HL-60 (cell line): Measurements from ENCODE around the gene NOXA1.

Experiments used
- DNase-seq, 2 experiments: peaks; one replicate each; pipeline ENCODE4 v3.0.0-alpha.2; 2010 to 2020; ENCODE audit warnings: low read depth in 1 of 2, low spot score in 1 of 2
- H3K27ac ChIP-seq: fragments of 250-450 bp; sonication (Bioruptor Pico); replicated peaks from 2 replicates; pipeline ENCODE4 v1.5.1; 2020; ENCODE audit warnings: mild to moderate bottlenecking, moderate library complexity
- H3K27me3 ChIP-seq: fragments of 250-450 bp; sonication (Bioruptor Pico); 2 replicates; pipeline ENCODE4 v1.5.1; 2021; ENCODE audit warnings: mild to moderate bottlenecking, moderate library complexity; ENCODE audit not compliant: insufficient read depth, poor library complexity, severe bottlenecking
- H3K4me3 ChIP-seq: replicated peaks from 2 replicates; pipeline ENCODE4 v1.5.1; 2011; ENCODE audit warnings: mild to moderate bottlenecking, control low read depth, low read length; ENCODE audit not compliant: insufficient read depth
- GABPA ChIP-seq: IDR thresholded peaks from 2 replicates; pipeline ENCODE4 v1.6.1; 2012; ENCODE audit warnings: low read depth
- POLR2AphosphoS5 ChIP-seq: IDR thresholded peaks from 2 replicates; pipeline ENCODE4 v1.6.1; 2012; ENCODE audit warnings: low read depth
- REST ChIP-seq: IDR thresholded peaks from 2 replicates; pipeline ENCODE4 v1.6.1; 2012; ENCODE audit warnings: low read depth; ENCODE audit not compliant: insufficient replicate concordance
- SPI1 ChIP-seq: IDR thresholded peaks from 2 replicates; pipeline ENCODE4 v1.6.1; 2012; ENCODE audit warnings: low read depth, mild to moderate bottlenecking, borderline replicate concordance
- TF ChIP-seq, protein P1 (sequence below): IDR thresholded peaks from one replicate; pipeline ENCODE4 v1.5.1; 2011; ENCODE audit warnings: low read length, control low read depth, inconsistent platforms; ENCODE audit not compliant: insufficient read depth

The NOXA1 gene

GRCh38 chr9:137437691-137438590 is 14.7 kb downstream of the NOXA1 start:
- no peak overlapping the region for H3K4me3 ChIP-seq
- no peak for TF ChIP-seq POLR2AphosphoS5
- no peak for TF ChIP-seq REST
- no peak for TF ChIP-seq GABPA
- TF ChIP-seq SPI1 = no peak
- TF ChIP-seq, protein P1, sequence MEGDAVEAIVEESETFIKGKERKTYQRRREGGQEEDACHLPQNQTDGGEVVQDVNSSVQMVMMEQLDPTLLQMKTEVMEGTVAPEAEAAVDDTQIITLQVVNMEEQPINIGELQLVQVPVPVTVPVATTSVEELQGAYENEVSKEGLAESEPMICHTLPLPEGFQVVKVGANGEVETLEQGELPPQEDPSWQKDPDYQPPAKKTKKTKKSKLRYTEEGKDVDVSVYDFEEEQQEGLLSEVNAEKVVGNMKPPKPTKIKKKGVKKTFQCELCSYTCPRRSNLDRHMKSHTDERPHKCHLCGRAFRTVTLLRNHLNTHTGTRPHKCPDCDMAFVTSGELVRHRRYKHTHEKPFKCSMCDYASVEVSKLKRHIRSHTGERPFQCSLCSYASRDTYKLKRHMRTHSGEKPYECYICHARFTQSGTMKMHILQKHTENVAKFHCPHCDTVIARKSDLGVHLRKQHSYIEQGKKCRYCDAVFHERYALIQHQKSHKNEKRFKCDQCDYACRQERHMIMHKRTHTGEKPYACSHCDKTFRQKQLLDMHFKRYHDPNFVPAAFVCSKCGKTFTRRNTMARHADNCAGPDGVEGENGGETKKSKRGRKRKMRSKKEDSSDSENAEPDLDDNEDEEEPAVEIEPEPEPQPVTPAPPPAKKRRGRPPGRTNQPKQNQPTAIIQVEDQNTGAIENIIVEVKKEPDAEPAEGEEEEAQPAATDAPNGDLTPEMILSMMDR = no peak
- no peaks in the 10 kb centered on the region for H3K27me3 ChIP-seq
- no peak for DNase-seq
- no peak overlapping the region for H3K27ac ChIP-seq

- no peak overlapping the region for H3K27ac ChIP-seq
- no peak for DNase-seq
- no peak for TF ChIP-seq POLR2AphosphoS5
- TF ChIP-seq SPI1 = no peak
- TF ChIP-seq, protein P1 = no peak
- no peak for TF ChIP-seq GABPA
- TF ChIP-seq REST = no peak
- no peaks in the 10 kb centered on the region for H3K27me3 ChIP-seq
- H3K4me3 ChIP-seq = no peak overlapping the region
Measured at GRCh38 chr9:137438591-137439157, 15.5 kb downstream of the NOXA1 start.

DNA sequence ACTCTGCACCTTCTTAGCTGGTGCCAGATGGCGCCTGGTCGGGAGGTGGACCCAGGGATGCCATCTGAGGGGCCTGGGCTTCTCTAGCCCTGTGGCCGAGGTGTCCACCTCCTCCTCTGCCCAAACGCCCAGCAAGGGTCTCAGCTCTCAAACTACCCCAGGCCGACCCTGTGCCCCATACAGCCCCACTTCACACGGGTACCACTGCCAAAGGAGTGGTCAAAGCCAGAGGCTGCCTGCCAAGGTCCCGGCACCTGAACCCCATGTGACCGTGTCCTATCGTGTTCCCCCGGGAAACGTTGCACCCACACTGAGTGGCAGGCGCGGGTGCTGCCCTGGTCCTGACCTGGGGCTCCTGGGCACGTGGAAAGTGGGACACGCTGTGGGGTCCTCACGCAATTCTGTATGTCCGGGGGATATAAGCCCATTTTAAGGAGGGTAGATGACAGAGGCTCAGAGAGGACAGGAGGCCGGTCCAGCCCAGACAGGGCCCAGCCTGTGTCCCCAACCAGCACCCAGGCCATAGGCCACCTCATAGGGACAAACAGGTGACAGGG is 16.0 kb downstream of the NOXA1 start:
- H3K27me3 ChIP-seq = no peaks in the 10 kb centered on the region
- no peak for DNase-seq
- H3K4me3 ChIP-seq = no peak overlapping the region
- TF ChIP-seq REST = no peak
- TF ChIP-seq POLR2AphosphoS5 = no peak
- TF ChIP-seq SPI1 = no peak
- no peak for TF ChIP-seq GABPA
- TF ChIP-seq, protein P1 = no peak
- H3K27ac ChIP-seq = no peak overlapping the region
